Measurements from ENCODE around the gene FAM20C. TPM values are rescaled to one million over a fixed set of nuclear protein-coding genes. Genes with fewer than 3 reads are reported as not detected.

Gene FAM20C
- total RNA-seq: 42.9 TPM
- long read RNA-seq, transcript FAM20C-205 (7 exons, 2,177 nt): minor isoform, 5 of 138 reads
- long read RNA-seq, transcript FAM20C-201 (10 exons, 2,751 nt): major isoform, 119 of 138 reads
- long read RNA-seq, partial matches to known transcripts: 11 of 138 reads
- long read RNA-seq, other reads (novel, unspliced or antisense): 3 of 138 reads

GRCh38 chr7:191981-192649, at the start of gene FAM20C:
FAM20C (plus strand) TSS chr7:192571; CDS start chr7:193200, 629 bp downstream.
- peak; percentile 94 to 96 for ATAC-seq
- Histone ChIP-seq H3K9me3 (no peaks in the 10 kb centered on the region), H3K27ac (peak within 1 kb of the TSS; percentile 87), H3K36me3 (peaks cover 21% of the 10 kb centered on the region), H3K4me1 (peaks cover 39% of the 10 kb centered on the region), H3K4me3 (peak within 1 kb of the TSS; percentile 70), H3K27me3 (ENCODE audit: low read depth) (no peaks in the 10 kb centered on the region)
- DNase-seq: peak; percentile 91
- intact Hi-C loops (cut with DNase I): no loop called here
- TF ChIP-seq CTCF (IDR thresholded peaks at IDR 0.05): no peak

GRCh38 chr7:143145-143751, 49.1 kb upstream of the FAM20C start:
- Histone ChIP-seq H3K4me1 (peaks cover 13% of the 10 kb centered on the region), H3K27me3 (ENCODE audit: low read depth) (no peaks in the 10 kb centered on the region)
- no peak for ATAC-seq

GRCh38 chr7:143811-144453, 48.4 kb upstream of the FAM20C start:
- no peak overlapping the region for H3K27ac ChIP-seq
- H3K4me1 ChIP-seq: peaks cover 13% of the 10 kb centered on the region
- intact Hi-C loops (cut with DNase I): no loop called here
- no peak overlapping the region for H3K4me3 ChIP-seq
- TF ChIP-seq CTCF (IDR thresholded peaks at IDR 0.05): no peak
- H3K36me3 ChIP-seq: no peaks in the 10 kb centered on the region
- no peaks in the 10 kb centered on the region for H3K9me3 ChIP-seq
- ATAC-seq (no peak), DNase-seq (no peak)
- H3K27me3 ChIP-seq (ENCODE audit: low read depth): no peaks in the 10 kb centered on the region

More at GRCh38 chr7:143145-143751, 49.1 kb upstream of the FAM20C start:
- H3K27ac ChIP-seq: peak overlapping the region; percentile 41
- intact Hi-C loops (cut with DNase I): no loop called here
- TF ChIP-seq CTCF (IDR thresholded peaks at IDR 0.05): no peak
- no peak overlapping the region for H3K4me3 ChIP-seq
- DNase-seq: no peak
- no peaks in the 10 kb centered on the region for H3K9me3 ChIP-seq
- H3K36me3 ChIP-seq: no peaks in the 10 kb centered on the region

- no peak for TF ChIP-seq CTCF (IDR thresholded peaks at IDR 0.05)
- H3K4me3 ChIP-seq: no peak overlapping the region
- H3K36me3 ChIP-seq: no peaks in the 10 kb centered on the region
- no peak overlapping the region for H3K27ac ChIP-seq
- no peaks in the 10 kb centered on the region for H3K9me3 ChIP-seq
- H3K27me3 ChIP-seq (ENCODE audit: low read depth): no peaks in the 10 kb centered on the region
- DNase-seq (no peak), ATAC-seq (no peak)
- peaks cover 13% of the 10 kb centered on the region for H3K4me1 ChIP-seq
- intact Hi-C loops (cut with DNase I): no loop called here
Observed at GRCh38 chr7:144454-144826, 47.9 kb upstream of the FAM20C start.

- intact Hi-C loops (cut with DNase I): no loop called here
- H3K4me1 ChIP-seq: peaks cover 22% of the 10 kb centered on the region
- no peak for DNase-seq
Observed at GRCh38 chr7:145863-146262, 46.5 kb upstream of the FAM20C start.

More at GRCh38 chr7:145863-146262, 46.5 kb upstream of the FAM20C start:
- no peak overlapping the region for H3K4me3 ChIP-seq
- H3K27me3 ChIP-seq (ENCODE audit: low read depth): no peaks in the 10 kb centered on the region
- no peaks in the 10 kb centered on the region for H3K9me3 ChIP-seq
- no peaks in the 10 kb centered on the region for H3K36me3 ChIP-seq
- ATAC-seq: no peak
- H3K27ac ChIP-seq: no peak overlapping the region
- TF ChIP-seq CTCF (IDR thresholded peaks at IDR 0.05): no peak

Data from lower lobe of right lung (tissue), 2 donors.